ENCODE data around the gene CD28.

Gene CD28

DNA sequence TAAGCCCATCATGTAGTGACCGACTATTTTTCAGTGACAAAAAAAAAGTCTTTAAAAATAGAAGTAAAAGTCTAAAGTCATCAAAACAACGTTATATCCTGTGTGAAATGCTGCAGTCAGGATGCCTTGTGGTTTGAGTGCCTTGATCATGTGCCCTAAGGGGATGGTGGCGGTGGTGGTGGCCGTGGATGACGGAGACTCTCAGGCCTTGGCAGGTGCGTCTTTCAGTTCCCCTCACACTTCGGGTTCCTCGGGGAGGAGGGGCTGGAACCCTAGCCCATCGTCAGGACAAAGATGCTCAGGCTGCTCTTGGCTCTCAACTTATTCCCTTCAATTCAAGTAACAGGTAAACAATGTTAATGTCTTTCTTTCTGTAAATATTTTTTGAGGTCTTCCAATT lies at the start of gene CD28:
Gene CD28, plus strand, starts transcription at position 237 of the 400 bp plus-strand sequence. Its CDS starts 58 bp downstream, at position 295.
- DNase-seq (ENCODE audit: insufficient read length, low spot score) (no peak), FAIRE-seq (no peak)
- no peak for TF ChIP-seq CTCF (IDR thresholded peaks at IDR 0.05; ENCODE audit: insufficient read depth, missing control alignments)

DNA sequence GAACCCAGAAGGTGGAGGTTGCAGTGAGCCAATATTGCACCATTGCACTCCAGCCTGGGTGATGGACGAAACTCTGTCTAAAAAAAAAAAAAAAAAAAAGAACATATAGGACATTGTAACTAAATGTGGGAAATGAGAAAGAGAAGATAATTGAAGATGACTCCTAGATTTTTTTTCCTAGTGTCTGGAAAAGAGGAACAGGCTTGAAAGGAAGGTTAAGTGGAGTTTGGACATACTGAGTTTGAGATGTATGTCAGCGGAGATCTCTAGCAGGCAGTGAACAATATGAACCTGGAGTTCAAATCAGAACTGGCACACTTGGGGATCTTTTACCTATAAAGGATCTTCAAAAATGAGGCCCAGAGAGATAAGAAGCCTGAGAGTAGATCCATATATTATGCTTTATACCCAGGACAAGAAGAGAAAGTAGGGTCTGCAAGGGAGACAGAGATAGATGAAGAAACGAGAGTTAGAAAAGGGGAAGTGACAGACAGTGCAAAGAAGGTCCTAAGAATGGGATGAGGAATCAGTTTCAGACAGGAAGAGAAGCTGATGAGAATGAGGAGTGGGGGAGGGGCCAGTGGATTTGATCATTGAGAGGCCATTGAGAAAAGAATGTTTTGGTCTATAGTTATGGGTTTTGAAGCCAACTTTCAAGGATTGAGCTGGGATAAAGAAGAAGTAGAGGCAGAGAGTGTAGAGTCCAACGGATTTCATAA lies 46.9 kb upstream of the CD28 start:
- no peak for DNase-seq (ENCODE audit: insufficient read length, low spot score)
- no peak for TF ChIP-seq CTCF (IDR thresholded peaks at IDR 0.05; ENCODE audit: insufficient read depth, missing control alignments)
- no peak for FAIRE-seq

- FAIRE-seq = no peak
- no peak for TF ChIP-seq CTCF (IDR thresholded peaks at IDR 0.05; ENCODE audit: insufficient read depth, missing control alignments)
- no peak for DNase-seq (ENCODE audit: insufficient read length, low spot score)
Measured at GRCh38 chr2:203660465-203660864, 46.0 kb upstream of the CD28 start.

- DNase-seq (ENCODE audit: insufficient read length, low spot score) (no peak), FAIRE-seq (no peak)
- TF ChIP-seq CTCF (IDR thresholded peaks at IDR 0.05; ENCODE audit: insufficient read depth, missing control alignments) = no peak
Measured at GRCh38 chr2:203661279-203661908, 45.0 kb upstream of the CD28 start.

- FAIRE-seq (no peak), DNase-seq (ENCODE audit: insufficient read length, low spot score) (no peak)
- no peak for TF ChIP-seq CTCF (IDR thresholded peaks at IDR 0.05; ENCODE audit: insufficient read depth, missing control alignments)
Measured at GRCh38 chr2:203662487-203662886, 44.0 kb upstream of the CD28 start.

- no peak for TF ChIP-seq CTCF (IDR thresholded peaks at IDR 0.05; ENCODE audit: insufficient read depth, missing control alignments)
- FAIRE-seq = peak; percentile 89
- no peak for DNase-seq (ENCODE audit: insufficient read length, low spot score)
Measured at GRCh38 chr2:203662951-203663350, 43.5 kb upstream of the CD28 start.

Measured in D721Med (cell line).